Lower leg skin (tissue), 3 donors: ENCODE data around the gene SLC16A12.

Experiments
- CTCF ChIP-seq, 3 donors: fragments of 450-650 bp; IDR thresholded peaks; one replicate each; pipeline ENCODE4 v1.5.1; 2016; ENCODE audit warnings: antibody characterized with exemption in 3 of 3, mild to moderate bottlenecking in 3 of 3, moderate library complexity in 2 of 3
- POLR2A ChIP-seq, 2 donors: fragments of 450-650 bp; IDR thresholded peaks; one replicate each; pipeline ENCODE4 v1.6.1; 2016 to 2017; ENCODE audit warnings: antibody characterized with exemption in 2 of 2, mild to moderate bottlenecking in 1 of 2, moderate library complexity in 1 of 2

- TF ChIP-seq CTCF (IDR thresholded peaks at IDR 0.05), result no peak
- TF ChIP-seq POLR2A (IDR thresholded peaks at IDR 0.05), result no peak
Observed at GRCh38 chr10:89567576-89568245, 32.3 kb upstream of the SLC16A12 start.
